DMS79 treated with DMSO at 0.1 percent for 48 hours (cell line): ENCODE results near the gene THOP1.

ENCODE experiments used
- DNase-seq: peaks from one replicate; lab custom pipeline; 2025; lab: John Stamatoyannopoulos, UW

Gene THOP1

GRCh38 chr19:2804156-2805004 lies 19.1 kb downstream of the THOP1 start:
- DNase-seq: no peak

GRCh38 chr19:2805261-2805900 lies 20.1 kb downstream of the THOP1 start:
- DNase-seq: no peak

- DNase-seq: no peak
Measured at GRCh38 chr19:2805991-2806649, 20.8 kb downstream of the THOP1 start.

- DNase-seq: no peak
Measured at GRCh38 chr19:2806736-2807378, 21.6 kb downstream of the THOP1 start.

GRCh38 chr19:2807379-2808128 lies 22.3 kb downstream of the THOP1 start:
- DNase-seq: no peak

GRCh38 chr19:2808129-2808941 lies 23.0 kb downstream of the THOP1 start:
- DNase-seq: no peak

- DNase-seq: no peak
Measured at GRCh38 chr19:2809387-2810140, 24.3 kb downstream of the THOP1 start.

- DNase-seq: no peak
Measured at GRCh38 chr19:2810141-2811091, 25.1 kb downstream of the THOP1 start.

- no peak for DNase-seq
Measured at GRCh38 chr19:2811221-2811722, 26.0 kb downstream of the THOP1 start.

GRCh38 chr19:2811735-2812413 lies 26.6 kb downstream of the THOP1 start:
- DNase-seq: no peak

- DNase-seq: no peak
Measured at GRCh38 chr19:2812414-2813234, 27.3 kb downstream of the THOP1 start.

- DNase-seq: no peak
Measured at GRCh38 chr19:2813235-2814160, 28.2 kb downstream of the THOP1 start.

- no peak for DNase-seq
Measured at GRCh38 chr19:2814426-2814825, 29.1 kb downstream of the THOP1 start.

GRCh38 chr19:2815191-2815614 lies 29.9 kb downstream of the THOP1 start:
- DNase-seq: no peak

- no peak for DNase-seq
Measured at GRCh38 chr19:2815923-2816322, 30.6 kb downstream of the THOP1 start.

- no peak for DNase-seq
Measured at GRCh38 chr19:2816641-2817040, 31.3 kb downstream of the THOP1 start.
